ENCODE results near the gene TSHZ2. TPM values are rescaled to one million over a fixed set of nuclear protein-coding genes. Genes with fewer than 3 reads are reported as not detected.

Gene TSHZ2
- total RNA-seq, 1 donor from 2014 or later: 12.6 TPM

DNA sequence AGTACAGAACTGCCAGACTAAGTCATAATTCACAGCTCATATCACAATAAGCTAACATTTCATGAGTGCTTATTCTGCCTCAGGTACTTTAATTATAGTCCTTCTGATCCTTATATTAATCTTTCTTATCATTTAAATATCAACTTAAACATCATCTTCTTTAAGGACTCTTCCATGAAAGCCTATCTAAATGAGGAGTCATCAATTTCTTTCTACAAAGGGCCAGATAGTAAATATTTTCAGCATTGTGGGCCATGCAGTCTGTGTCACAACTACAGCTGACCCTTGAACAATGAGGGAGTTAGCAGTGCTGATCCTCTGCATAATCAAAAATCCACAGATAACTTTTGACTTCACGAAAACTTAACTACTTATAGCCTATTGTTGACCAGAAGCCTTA is 306.4 kb downstream of the TSHZ2 start:
- Histone ChIP-seq H3K36me3 (no peaks in the 10 kb centered on the region), H3K27me3 (ENCODE audit: low read depth) (no peaks in the 10 kb centered on the region), H3K9me3 (no peaks in the 10 kb centered on the region), H3K27ac (no peak overlapping the region), H3K4me1 (no peaks in the 10 kb centered on the region), H3K4me3 (no peak overlapping the region)
- ATAC-seq (no peak), DNase-seq (no peak)
- TF ChIP-seq, protein P1, sequence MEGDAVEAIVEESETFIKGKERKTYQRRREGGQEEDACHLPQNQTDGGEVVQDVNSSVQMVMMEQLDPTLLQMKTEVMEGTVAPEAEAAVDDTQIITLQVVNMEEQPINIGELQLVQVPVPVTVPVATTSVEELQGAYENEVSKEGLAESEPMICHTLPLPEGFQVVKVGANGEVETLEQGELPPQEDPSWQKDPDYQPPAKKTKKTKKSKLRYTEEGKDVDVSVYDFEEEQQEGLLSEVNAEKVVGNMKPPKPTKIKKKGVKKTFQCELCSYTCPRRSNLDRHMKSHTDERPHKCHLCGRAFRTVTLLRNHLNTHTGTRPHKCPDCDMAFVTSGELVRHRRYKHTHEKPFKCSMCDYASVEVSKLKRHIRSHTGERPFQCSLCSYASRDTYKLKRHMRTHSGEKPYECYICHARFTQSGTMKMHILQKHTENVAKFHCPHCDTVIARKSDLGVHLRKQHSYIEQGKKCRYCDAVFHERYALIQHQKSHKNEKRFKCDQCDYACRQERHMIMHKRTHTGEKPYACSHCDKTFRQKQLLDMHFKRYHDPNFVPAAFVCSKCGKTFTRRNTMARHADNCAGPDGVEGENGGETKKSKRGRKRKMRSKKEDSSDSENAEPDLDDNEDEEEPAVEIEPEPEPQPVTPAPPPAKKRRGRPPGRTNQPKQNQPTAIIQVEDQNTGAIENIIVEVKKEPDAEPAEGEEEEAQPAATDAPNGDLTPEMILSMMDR (IDR thresholded peaks at IDR 0.05): no peak
- intact Hi-C loops (cut with DNase I): no loop called here

DNA sequence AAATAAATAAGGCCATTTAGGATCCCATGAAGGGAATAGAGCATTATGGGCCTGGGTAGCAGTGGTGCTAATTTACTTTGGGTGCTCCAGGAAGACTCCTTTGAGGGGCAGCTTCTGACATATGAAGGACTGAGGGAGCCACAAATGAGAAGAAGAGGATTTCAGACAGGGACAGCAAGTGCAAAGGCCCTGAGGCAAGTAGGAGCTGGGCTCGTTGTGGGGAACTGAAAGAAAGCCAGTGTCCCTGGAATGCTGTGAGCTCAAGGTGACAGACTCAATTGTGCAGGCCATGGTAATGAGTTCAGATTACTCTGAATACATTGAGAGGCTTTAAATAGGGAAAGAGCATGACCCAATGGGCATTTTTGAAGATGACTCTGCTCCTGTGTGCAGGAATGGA is 307.6 kb downstream of the TSHZ2 start:
- Histone ChIP-seq H3K27ac (no peak overlapping the region), H3K9me3 (no peaks in the 10 kb centered on the region), H3K4me1 (no peaks in the 10 kb centered on the region), H3K36me3 (no peaks in the 10 kb centered on the region), H3K27me3 (ENCODE audit: low read depth) (no peaks in the 10 kb centered on the region), H3K4me3 (no peak overlapping the region)
- ATAC-seq (no peak), DNase-seq (no peak)
- TF ChIP-seq, protein P1 (IDR thresholded peaks at IDR 0.05): no peak
- intact Hi-C loops (cut with DNase I): no loop called here

DNA sequence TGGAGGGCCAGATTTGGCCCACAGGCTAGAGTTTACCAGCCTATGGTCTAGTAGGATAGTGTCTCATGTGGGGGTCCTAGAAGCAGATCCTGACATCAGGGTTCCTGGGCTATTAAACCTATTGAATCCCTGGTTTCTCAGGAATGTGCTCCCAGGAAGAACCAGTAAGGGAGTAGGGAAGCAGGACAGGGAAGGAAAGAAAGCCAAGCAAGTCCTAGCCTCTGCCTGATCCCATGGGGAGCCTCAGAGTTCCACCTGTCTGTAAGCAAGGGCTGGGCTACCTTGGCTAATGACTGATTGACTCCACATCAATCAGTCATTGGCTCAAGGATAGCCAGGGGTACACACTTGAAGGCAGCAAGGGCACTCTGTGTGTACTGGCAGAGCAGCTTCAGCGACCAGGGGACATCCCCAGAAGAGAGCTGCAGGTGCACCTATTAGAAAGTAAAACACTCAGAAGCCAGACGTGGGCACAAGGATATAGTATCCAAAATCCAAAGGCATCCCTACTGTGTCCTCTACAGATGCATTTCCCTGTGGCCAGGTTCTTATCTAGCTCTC is 309.5 kb downstream of the TSHZ2 start:
- H3K27me3 ChIP-seq (ENCODE audit: low read depth): no peaks in the 10 kb centered on the region
- no peaks in the 10 kb centered on the region for H3K36me3 ChIP-seq
- no peaks in the 10 kb centered on the region for H3K4me1 ChIP-seq
- TF ChIP-seq, protein P1 (IDR thresholded peaks at IDR 0.05): no peak
- intact Hi-C loops (cut with DNase I): no loop called here
- no peak overlapping the region for H3K4me3 ChIP-seq
- ATAC-seq (no peak), DNase-seq (no peak)
- no peaks in the 10 kb centered on the region for H3K9me3 ChIP-seq
- H3K27ac ChIP-seq: no peak overlapping the region

DNA sequence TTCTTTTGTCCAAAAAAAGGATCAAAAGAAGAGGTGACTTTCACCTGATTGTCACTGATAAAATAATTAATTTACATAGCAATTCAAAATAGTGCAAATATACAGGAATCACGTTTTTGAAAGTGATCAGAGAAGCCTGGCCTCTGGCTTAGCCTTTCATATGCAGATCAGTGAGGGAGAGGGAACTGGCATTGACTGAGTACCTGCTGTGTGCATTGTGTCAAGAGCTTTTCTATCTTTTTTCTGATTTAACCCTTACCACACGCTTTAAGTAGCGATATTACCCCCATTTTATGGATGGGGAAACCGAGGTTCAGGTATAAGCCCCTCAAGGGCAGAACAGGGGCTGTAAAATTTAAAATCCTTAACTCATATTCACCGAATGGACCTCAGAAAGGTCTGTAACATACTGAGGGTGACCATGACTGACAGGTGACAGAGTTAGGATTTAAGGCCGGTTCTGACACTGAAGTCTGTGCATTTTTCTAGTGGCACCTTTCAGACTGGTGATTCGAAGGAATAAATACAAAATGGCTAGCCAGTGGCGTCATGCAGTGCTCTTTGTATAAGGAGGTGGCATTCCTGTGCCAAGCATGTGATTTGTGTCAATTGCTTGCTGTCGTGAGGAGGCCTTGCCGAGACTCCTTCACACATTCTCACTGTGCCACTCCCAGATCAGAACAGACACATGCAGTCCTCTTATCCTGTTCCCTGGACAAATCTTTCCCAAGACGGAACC is 310.2 kb downstream of the TSHZ2 start:
- TF ChIP-seq, protein P1 (IDR thresholded peaks at IDR 0.05): no peak
- intact Hi-C loops (cut with DNase I): no loop called here
- ATAC-seq: no peak

DNA sequence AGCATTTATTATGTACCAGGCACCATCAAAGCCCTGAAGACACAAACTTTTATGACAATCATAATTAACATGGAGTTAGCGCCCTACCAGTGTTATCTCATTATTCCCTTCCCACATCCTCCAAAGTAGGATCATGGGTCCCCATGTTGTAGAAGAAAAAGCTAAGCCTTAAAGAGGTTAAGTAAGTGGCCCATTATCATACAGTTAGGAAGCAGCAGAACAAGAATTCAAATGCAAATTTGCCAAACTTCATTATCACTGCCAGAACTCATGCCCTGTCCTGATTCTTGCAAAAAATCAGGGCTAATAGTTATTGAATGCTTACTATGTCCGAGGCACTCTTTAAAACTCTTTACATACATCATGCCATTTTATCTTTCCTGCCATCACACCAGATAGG is 310.9 kb downstream of the TSHZ2 start:
- no peaks in the 10 kb centered on the region for H3K9me3 ChIP-seq
- no peak for DNase-seq
- no peaks in the 10 kb centered on the region for H3K27me3 ChIP-seq (ENCODE audit: low read depth)
- H3K36me3 ChIP-seq: no peaks in the 10 kb centered on the region
- H3K27ac ChIP-seq: no peak overlapping the region
- no peak overlapping the region for H3K4me3 ChIP-seq
- ATAC-seq: no peak
- intact Hi-C loops (cut with DNase I): no loop called here
- H3K4me1 ChIP-seq: no peaks in the 10 kb centered on the region
- TF ChIP-seq, protein P1 (IDR thresholded peaks at IDR 0.05): no peak

More for the DNA sequence above, 310.2 kb downstream of the TSHZ2 start:
- Histone ChIP-seq H3K36me3 (no peaks in the 10 kb centered on the region), H3K4me3 (no peak overlapping the region), H3K27me3 (ENCODE audit: low read depth) (no peaks in the 10 kb centered on the region), H3K9me3 (no peaks in the 10 kb centered on the region), H3K27ac (no peak overlapping the region), H3K4me1 (no peaks in the 10 kb centered on the region)
- DNase-seq: no peak
